ENCODE results near the gene KCNQ1OT1. TPM values are rescaled to one million over a fixed set of nuclear protein-coding genes. Genes with fewer than 3 reads are reported as not detected.
A peak's percentile ranks its signal among the peaks of the same experiment; 100 is the strongest.

Gene KCNQ1OT1
- total RNA-seq, 1 donor from 2014 or later = 1.6 TPM

DNA sequence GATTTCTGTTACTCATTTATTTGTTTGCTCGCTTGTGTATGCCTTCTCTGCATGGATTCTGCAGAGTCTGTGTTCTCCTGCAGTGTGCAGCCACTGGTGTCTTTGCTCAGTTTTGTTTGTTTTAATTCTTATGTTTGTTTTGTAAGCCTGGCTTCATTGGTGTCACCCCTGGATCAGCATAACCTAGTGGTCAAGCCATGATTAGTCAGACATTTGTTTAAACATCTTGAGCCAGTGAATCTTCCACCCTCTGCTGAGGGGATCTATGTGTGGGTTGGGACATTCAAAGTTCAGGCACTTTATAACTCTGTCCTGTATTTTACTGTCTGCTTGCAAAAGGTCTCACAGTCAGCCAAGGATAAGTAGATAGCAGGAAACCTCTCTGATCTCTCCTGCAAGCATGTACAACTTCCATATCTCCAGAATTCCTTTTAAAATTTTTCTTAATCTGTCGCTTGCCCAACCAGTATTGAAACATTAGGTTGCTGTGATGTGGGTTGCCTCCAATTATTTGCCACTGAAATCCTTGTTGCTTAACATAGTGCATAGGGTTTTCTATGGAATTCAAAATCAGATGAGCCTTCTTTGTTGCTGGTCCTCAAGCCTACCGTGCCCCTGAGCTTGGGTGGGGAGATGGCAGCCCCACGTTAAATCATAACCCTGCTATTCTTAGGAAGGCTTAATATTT, 86.8 kb downstream of the KCNQ1OT1 start:
- DNase-seq (no peak), ATAC-seq (no peak)
- Histone ChIP-seq H3K4me1 (no peaks in the 10 kb centered on the region), H3K36me3 (no peaks in the 10 kb centered on the region), H3K27ac (no peak overlapping the region), H3K4me3 (no peak overlapping the region), H3K9me3 (peaks cover 21% of the 10 kb centered on the region), H3K27me3 (ENCODE audit: low read depth) (no peaks in the 10 kb centered on the region)
- TF ChIP-seq, protein P1, sequence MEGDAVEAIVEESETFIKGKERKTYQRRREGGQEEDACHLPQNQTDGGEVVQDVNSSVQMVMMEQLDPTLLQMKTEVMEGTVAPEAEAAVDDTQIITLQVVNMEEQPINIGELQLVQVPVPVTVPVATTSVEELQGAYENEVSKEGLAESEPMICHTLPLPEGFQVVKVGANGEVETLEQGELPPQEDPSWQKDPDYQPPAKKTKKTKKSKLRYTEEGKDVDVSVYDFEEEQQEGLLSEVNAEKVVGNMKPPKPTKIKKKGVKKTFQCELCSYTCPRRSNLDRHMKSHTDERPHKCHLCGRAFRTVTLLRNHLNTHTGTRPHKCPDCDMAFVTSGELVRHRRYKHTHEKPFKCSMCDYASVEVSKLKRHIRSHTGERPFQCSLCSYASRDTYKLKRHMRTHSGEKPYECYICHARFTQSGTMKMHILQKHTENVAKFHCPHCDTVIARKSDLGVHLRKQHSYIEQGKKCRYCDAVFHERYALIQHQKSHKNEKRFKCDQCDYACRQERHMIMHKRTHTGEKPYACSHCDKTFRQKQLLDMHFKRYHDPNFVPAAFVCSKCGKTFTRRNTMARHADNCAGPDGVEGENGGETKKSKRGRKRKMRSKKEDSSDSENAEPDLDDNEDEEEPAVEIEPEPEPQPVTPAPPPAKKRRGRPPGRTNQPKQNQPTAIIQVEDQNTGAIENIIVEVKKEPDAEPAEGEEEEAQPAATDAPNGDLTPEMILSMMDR (IDR thresholded peaks at IDR 0.05) = no peak
- intact Hi-C loops (cut with DNase I) = no loop called here

DNA sequence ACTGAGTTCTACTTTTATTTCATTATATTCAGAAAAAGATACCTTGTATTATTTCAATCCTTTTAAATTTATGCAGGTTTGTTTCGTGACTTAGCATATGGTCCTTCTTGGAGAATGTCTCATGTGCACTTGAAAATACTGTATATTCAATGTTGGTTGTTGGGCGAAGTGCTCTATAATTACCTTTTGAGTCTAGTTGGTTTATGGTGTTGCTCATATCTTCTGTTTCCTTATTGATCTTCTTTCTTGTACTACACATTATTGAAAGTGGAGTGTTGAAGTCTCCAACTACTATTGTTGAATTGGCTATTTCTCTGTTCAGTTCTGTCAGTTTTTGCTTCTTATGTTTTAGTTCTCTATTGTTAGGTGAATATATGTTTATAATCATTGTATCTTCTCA, 90.4 kb downstream of the KCNQ1OT1 start:
- no peaks in the 10 kb centered on the region for H3K36me3 ChIP-seq
- TF ChIP-seq, protein P1 (IDR thresholded peaks at IDR 0.05) = no peak
- no peaks in the 10 kb centered on the region for H3K4me1 ChIP-seq
- ATAC-seq = no peak
- DNase-seq = no peak
- peaks cover 21% of the 10 kb centered on the region for H3K9me3 ChIP-seq
- no peak overlapping the region for H3K4me3 ChIP-seq
- intact Hi-C loops (cut with DNase I) = no loop called here
- no peaks in the 10 kb centered on the region for H3K27me3 ChIP-seq (ENCODE audit: low read depth)
- H3K27ac ChIP-seq = no peak overlapping the region

GRCh38 chr11:2599561-2600189, 100.1 kb downstream of the KCNQ1OT1 start:
- DNase-seq = no peak
- intact Hi-C loops (cut with DNase I) = no loop called here
- peak overlapping the region; percentile 20 for H3K27ac ChIP-seq

GRCh38 chr11:2595204-2595603, 104.6 kb downstream of the KCNQ1OT1 start:
- H3K27ac ChIP-seq = no peak overlapping the region
- no peaks in the 10 kb centered on the region for H3K4me1 ChIP-seq
- no peak overlapping the region for H3K4me3 ChIP-seq
- ATAC-seq (no peak), DNase-seq (no peak)
- no peaks in the 10 kb centered on the region for H3K36me3 ChIP-seq
- TF ChIP-seq, protein P1 (IDR thresholded peaks at IDR 0.05) = no peak
- no peaks in the 10 kb centered on the region for H3K27me3 ChIP-seq (ENCODE audit: low read depth)
- H3K9me3 ChIP-seq = peaks cover 9% of the 10 kb centered on the region
- intact Hi-C loops (cut with DNase I) = no loop called here

More at GRCh38 chr11:2599561-2600189, 100.1 kb downstream of the KCNQ1OT1 start:
- Histone ChIP-seq H3K36me3 (no peaks in the 10 kb centered on the region), H3K4me3 (no peak overlapping the region), H3K4me1 (no peaks in the 10 kb centered on the region), H3K9me3 (peaks cover 9% of the 10 kb centered on the region), H3K27me3 (ENCODE audit: low read depth) (no peaks in the 10 kb centered on the region)
- no peak for ATAC-seq
- TF ChIP-seq, protein P1 (IDR thresholded peaks at IDR 0.05) = no peak

GRCh38 chr11:2594267-2594666, 105.5 kb downstream of the KCNQ1OT1 start:
- H3K27ac ChIP-seq = no peak overlapping the region
- no peak overlapping the region for H3K4me3 ChIP-seq
- no peaks in the 10 kb centered on the region for H3K27me3 ChIP-seq (ENCODE audit: low read depth)
- peaks cover 9% of the 10 kb centered on the region for H3K9me3 ChIP-seq
- no peaks in the 10 kb centered on the region for H3K4me1 ChIP-seq
- intact Hi-C loops (cut with DNase I) = no loop called here
- ATAC-seq (no peak), DNase-seq (no peak)
- TF ChIP-seq, protein P1 (IDR thresholded peaks at IDR 0.05) = no peak
- no peaks in the 10 kb centered on the region for H3K36me3 ChIP-seq
